Activated effector memory CD4-positive, alpha-beta T cell treated with Interleukin-2 at 50 U/mL for 16 hours (primary cell): Measurements from ENCODE around the gene TLR5.
A peak's percentile ranks its signal among the peaks of the same experiment; 100 is the strongest.

Experiments
- DNase-seq: peaks from one replicate; pipeline ENCODE4 v3.0.0-alpha.2; 2020

The TLR5 gene

GRCh38 chr1:223146745-223147144 is 3.7 kb upstream of the TLR5 start:
- DNase-seq = no peak

- DNase-seq = no peak
Measured at GRCh38 chr1:223144914-223145313, 1.9 kb upstream of the TLR5 start.

GRCh38 chr1:223144431-223144830 is 1.4 kb upstream of the TLR5 start:
- DNase-seq = no peak

GRCh38 chr1:223143537-223144248 is 645 bp upstream of the TLR5 start:
- DNase-seq = peak; percentile 21

- no peak for DNase-seq
Measured at GRCh38 chr1:223142269-223142668, 779 bp downstream of the TLR5 start.

GRCh38 chr1:223140611-223141405 is 2.2 kb downstream of the TLR5 start:
- DNase-seq = no peak

GRCh38 chr1:223137455-223138085 is 5.5 kb downstream of the TLR5 start:
- DNase-seq = no peak

- DNase-seq = no peak
Measured at GRCh38 chr1:223136086-223136485, 7.0 kb downstream of the TLR5 start.

- DNase-seq = no peak
Measured at GRCh38 chr1:223135176-223135942, 7.7 kb downstream of the TLR5 start.

- DNase-seq = peak; percentile 63
Measured at GRCh38 chr1:223133824-223134435, 9.1 kb downstream of the TLR5 start.

- no peak for DNase-seq
Measured at GRCh38 chr1:223133306-223133823, 9.7 kb downstream of the TLR5 start.

GRCh38 chr1:223129229-223129901 is 13.7 kb downstream of the TLR5 start:
- DNase-seq = peak; percentile 30

GRCh38 chr1:223126741-223127140 is 16.3 kb downstream of the TLR5 start:
- DNase-seq = no peak

GRCh38 chr1:223125766-223126165 is 17.3 kb downstream of the TLR5 start:
- DNase-seq = no peak

GRCh38 chr1:223123011-223123610 is 19.9 kb downstream of the TLR5 start:
- no peak for DNase-seq

- no peak for DNase-seq
Measured at GRCh38 chr1:223118418-223118817, 24.6 kb downstream of the TLR5 start.

- DNase-seq = no peak
Measured at GRCh38 chr1:223116950-223117349, 26.1 kb downstream of the TLR5 start.

- DNase-seq = no peak
Measured at GRCh38 chr1:223114871-223115270, 28.2 kb downstream of the TLR5 start.

GRCh38 chr1:223110952-223111351 is 32.1 kb downstream of the TLR5 start:
- no peak for DNase-seq

GRCh38 chr1:223109581-223110026 is 33.4 kb downstream of the TLR5 start:
- DNase-seq = no peak

- no peak for DNase-seq
Measured at GRCh38 chr1:223106856-223107255, 36.2 kb downstream of the TLR5 start.
